Activated CD8-positive, alpha-beta memory T cell treated with anti-CD3 and anti-CD28 coated beads for 1 hour (primary cell): ENCODE results near the gene PARL.

Experiments
- DNase-seq, 2 donors: peaks; one replicate each; pipeline ENCODE4 v3.0.0-alpha.2; 2020; ENCODE audit warnings: low read depth in 1 of 2; ENCODE audit errors: extremely low read depth in 1 of 2

Gene PARL

GRCh38 chr3:183884427-183885296, at the start of gene PARL:
PARL (minus strand) TSS chr3:183884880; CDS start chr3:183884846, 34 bp downstream.
- peak; percentile 93 to 96 for DNase-seq

- DNase-seq = no peak
These were observed 48.5 kb upstream of the PARL start for GRCh38 chr3:183933160-183933559.

- no peak for DNase-seq
These were observed 47.2 kb upstream of the PARL start for GRCh38 chr3:183931881-183932280.

- no peak for DNase-seq
These were observed 45.4 kb upstream of the PARL start for GRCh38 chr3:183930086-183930485.

GRCh38 chr3:183927059-183927458, 42.4 kb upstream of the PARL start:
- DNase-seq = no peak

GRCh38 chr3:183924956-183925355, 40.3 kb upstream of the PARL start:
- no peak for DNase-seq

- DNase-seq = no peak
These were observed 39.9 kb upstream of the PARL start for GRCh38 chr3:183924543-183924942.

- no peak for DNase-seq
These were observed 37.7 kb upstream of the PARL start for GRCh38 chr3:183922421-183922820.

- DNase-seq = no peak
These were observed 36.4 kb upstream of the PARL start for GRCh38 chr3:183921096-183921495.

- DNase-seq = no peak
These were observed 35.7 kb upstream of the PARL start for GRCh38 chr3:183920416-183920815.

GRCh38 chr3:183918178-183918577, 33.5 kb upstream of the PARL start:
- no peak for DNase-seq

- DNase-seq = no peak
These were observed 33.1 kb upstream of the PARL start for GRCh38 chr3:183917776-183918175.

- DNase-seq = no peak
These were observed 30.2 kb upstream of the PARL start for GRCh38 chr3:183914856-183915255.

- no peak for DNase-seq
These were observed 28.9 kb upstream of the PARL start for GRCh38 chr3:183913580-183913920.

- no peak for DNase-seq
These were observed 28.4 kb upstream of the PARL start for GRCh38 chr3:183912895-183913579.

GRCh38 chr3:183911763-183912506, 27.3 kb upstream of the PARL start:
- DNase-seq = no peak

- no peak for DNase-seq
These were observed 26.4 kb upstream of the PARL start for GRCh38 chr3:183911087-183911486.

- DNase-seq = no peak
These were observed 24.4 kb upstream of the PARL start for GRCh38 chr3:183909030-183909600.

GRCh38 chr3:183907911-183908331, 23.2 kb upstream of the PARL start:
- DNase-seq = no peak

GRCh38 chr3:183907176-183907575, 22.5 kb upstream of the PARL start:
- DNase-seq = no peak

GRCh38 chr3:183906234-183906921, 21.7 kb upstream of the PARL start:
- DNase-seq = no peak
